Stimulated activated CD8-positive, alpha-beta memory T cell treated with anti-CD3 and anti-CD28 coated beads, Interleukin-4, amount 100 ng/mL, for 24 hours (primary cell): Measurements from ENCODE around the gene SEPSECS.

Experiments used
- DNase-seq: peaks from one replicate; pipeline ENCODE4 v3.0.0-alpha.2; 2020; ENCODE audit warnings: low read depth

SEPSECS gene

DNA sequence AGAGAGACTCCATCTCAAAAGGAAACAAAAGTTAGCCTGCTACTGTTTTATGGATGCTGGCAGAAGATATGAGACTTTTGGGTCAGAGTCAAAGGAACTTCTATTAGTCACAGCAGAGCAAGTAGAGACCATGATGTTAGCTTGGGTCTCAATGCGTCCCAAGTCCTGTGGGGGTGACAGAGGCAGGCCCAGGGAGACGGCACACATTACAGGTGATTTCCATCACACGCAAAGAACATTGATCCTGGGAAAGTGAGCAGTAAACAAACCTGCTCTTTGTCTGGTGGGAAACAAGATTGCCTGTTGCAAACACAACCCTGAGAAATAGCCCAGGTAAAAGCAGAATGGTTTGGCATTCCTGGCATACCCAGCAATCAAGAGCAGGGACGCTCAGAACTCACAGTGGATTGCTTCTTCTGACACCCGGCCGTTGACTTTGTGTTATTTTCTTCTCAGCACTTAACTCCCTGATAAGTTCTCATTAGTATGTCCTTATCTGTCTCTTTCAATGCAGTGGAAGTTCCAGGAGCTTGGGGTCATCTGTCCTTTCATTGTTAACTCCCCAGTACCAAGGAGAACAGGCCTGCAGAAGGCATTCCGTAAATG, 78.3 kb downstream of the SEPSECS start:
- DNase-seq = no peak

DNA sequence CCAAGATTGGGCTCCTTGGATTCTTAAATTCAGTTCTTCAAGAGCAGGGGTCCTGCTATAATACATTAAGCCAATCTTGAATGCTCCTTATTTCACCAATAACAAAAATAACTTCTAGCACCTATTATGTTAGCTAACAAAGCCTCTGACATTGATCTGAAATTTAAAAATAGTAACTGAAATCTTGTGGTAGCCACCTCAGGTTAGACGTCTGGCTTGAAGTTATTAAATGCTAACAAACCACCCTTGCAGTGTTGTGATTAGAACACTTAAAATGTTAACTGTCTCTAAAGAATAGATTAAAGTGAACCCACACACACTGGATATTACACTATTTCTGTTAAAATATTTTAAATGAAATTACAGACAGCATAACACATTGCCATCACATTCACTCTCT, 79.7 kb downstream of the SEPSECS start:
- DNase-seq = no peak

DNA sequence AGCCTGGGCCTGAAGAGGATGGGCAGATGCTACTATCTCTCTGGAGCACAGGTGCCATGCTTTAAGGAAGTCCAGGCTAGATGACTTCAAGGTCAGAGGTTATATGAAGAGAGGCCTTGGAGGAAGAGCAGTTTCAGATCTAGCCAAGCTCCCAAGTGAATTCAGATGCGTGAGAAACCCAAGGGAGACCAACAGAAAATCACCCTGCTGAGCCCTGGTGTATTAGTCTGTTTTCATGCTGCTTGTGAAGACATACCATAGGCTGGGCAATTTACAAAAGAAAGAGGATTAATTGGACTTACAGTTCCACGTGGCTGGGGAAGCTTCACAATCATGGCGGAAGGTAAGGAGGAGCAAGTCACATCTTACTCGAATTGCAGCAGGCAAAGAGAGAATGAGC, 81.7 kb downstream of the SEPSECS start:
- no peak for DNase-seq

DNA sequence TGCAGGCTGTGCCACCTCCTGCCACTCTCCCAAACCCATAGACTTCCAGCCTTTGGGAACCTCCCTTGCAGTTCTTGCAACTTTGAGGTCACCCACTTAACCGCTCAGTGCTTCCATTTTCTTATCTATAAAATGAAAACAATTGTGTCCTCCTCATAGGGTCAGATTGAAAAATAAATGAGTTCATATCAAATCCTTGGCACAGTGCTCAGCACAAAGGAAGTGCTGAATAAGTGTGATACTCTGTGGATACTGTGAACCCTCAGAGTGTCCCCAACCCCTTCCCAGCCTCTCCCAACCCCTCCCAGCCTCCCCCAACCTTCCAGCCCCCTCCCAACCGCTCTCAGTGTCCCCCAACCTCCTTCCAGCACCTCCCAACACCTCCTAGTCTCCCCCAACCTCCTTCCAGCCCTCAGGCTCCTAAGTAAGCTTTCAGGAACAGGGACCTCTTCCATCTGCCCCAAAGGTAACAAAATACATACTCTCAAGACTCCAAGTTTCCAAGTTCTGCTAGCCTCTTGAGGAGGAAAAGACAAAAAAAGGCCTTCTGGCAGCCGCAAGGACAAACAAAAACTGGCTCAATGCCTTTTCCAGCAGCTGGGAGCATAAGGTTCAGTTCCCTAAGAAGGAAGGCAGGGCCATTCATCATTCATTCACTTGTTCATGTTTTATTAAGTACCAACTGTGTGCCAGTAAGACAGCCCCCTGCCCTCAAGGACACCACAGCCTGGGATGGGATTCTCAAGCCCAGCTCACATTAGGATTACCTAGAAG, 83.4 kb downstream of the SEPSECS start:
- no peak for DNase-seq

DNA sequence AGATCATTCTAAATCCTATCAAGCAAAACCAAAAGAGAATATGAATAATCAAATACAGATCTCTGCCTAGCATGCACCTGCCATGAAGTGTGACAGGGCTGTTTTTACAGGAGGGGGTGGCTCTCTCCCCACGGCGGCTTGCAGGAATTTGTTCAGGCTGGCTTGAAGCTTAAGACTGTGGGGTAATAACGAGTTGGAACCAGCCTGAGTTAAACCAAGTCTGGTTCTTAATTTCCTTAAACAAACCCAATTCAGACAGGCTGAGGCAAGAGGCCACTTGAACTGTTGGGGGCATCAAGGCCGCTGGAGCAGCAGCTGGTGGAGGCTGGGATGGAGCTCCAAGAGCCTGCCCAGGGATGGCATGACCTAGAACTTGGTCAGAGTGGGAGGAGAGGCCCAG, 84.4 kb downstream of the SEPSECS start:
- no peak for DNase-seq

DNA sequence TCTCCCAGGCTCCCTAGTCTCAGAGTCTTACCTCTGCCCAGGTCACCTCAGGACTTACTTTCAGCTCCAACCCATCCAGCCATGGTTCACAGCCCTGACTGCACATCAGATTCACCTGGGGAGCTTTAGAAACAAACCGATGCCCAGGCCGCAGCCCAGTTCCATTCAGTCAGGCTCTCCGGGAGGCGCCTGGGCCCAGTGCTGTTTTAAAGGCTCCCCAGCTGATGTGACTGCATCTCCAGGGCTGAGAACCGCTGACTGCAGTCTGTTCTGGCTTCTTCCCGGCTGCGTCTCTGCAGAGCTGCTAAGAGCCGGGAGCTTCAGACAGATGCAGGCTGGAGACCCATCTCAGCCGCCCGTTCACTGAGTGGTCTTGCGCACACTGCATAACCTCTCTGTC, 85.1 kb downstream of the SEPSECS start:
- no peak for DNase-seq

DNA sequence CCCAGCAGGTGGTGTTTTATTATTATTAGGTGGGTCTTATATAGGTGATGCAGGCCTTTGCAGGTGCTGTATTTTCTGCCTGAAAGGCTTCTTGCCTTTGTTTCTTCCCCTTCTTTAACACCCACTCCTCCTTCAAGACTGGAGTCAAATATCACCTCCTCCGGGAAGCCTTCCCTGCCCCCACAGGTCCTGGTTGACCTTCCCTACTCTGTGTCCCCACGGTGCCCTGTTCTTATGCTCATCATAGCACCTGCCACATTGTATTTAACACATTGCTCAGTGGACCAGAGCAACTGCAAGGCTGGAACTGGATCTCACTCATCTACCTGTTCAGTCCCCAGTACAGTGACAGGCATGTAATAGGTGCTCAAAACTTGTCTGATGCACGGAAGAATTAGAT, 89.7 kb downstream of the SEPSECS start:
- no peak for DNase-seq
